Fibroblast of pulmonary artery (primary cell): ENCODE results near the gene ENC1.

Experiments
- DNase-seq: peaks from one replicate; pipeline ENCODE4 v3.0.0-alpha.2; 2010; ENCODE audit warnings: low read depth
- H3K4me3 ChIP-seq: replicated peaks from 2 replicates; pipeline ENCODE4 v1.5.1; 2011; ENCODE audit warnings: low read depth, mild to moderate bottlenecking, control low read depth, low read length, moderate library complexity
- TF ChIP-seq, protein P1 (sequence below): IDR thresholded peaks from 2 replicates; pipeline ENCODE4 v1.5.1; 2011; ENCODE audit warnings: mild to moderate bottlenecking, control low read depth, low read length, inconsistent platforms; ENCODE audit errors: missing control alignments

Gene ENC1

DNA sequence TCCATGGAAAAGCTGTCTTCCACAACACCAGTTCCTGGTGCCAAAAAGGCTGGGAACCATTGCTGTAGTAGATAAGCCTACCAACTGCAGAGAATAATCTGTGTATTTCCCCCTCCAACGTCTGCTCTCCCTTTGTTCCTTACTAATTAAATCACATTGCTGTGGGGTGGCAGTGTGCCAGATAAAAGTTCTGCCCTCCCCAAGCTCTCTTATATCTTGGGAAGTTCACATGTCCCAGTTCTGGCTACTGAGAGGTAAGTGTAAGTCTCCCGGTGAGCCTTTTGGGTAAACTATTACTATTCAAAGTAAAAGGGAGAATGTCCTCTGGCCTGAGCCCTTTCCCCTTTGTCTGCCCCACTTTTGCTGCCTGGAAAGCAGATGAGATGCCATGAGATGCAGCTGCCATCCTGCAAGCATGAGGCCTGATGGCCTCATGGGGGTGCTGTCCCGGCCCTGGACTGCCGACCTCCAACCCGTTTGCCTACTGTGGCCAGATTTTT lies 14.7 kb downstream of the ENC1 start:
- peak; percentile 79 for DNase-seq
- TF ChIP-seq, protein P1, sequence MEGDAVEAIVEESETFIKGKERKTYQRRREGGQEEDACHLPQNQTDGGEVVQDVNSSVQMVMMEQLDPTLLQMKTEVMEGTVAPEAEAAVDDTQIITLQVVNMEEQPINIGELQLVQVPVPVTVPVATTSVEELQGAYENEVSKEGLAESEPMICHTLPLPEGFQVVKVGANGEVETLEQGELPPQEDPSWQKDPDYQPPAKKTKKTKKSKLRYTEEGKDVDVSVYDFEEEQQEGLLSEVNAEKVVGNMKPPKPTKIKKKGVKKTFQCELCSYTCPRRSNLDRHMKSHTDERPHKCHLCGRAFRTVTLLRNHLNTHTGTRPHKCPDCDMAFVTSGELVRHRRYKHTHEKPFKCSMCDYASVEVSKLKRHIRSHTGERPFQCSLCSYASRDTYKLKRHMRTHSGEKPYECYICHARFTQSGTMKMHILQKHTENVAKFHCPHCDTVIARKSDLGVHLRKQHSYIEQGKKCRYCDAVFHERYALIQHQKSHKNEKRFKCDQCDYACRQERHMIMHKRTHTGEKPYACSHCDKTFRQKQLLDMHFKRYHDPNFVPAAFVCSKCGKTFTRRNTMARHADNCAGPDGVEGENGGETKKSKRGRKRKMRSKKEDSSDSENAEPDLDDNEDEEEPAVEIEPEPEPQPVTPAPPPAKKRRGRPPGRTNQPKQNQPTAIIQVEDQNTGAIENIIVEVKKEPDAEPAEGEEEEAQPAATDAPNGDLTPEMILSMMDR, result peak; percentile 25
- H3K4me3 ChIP-seq, result no peak overlapping the region

DNA sequence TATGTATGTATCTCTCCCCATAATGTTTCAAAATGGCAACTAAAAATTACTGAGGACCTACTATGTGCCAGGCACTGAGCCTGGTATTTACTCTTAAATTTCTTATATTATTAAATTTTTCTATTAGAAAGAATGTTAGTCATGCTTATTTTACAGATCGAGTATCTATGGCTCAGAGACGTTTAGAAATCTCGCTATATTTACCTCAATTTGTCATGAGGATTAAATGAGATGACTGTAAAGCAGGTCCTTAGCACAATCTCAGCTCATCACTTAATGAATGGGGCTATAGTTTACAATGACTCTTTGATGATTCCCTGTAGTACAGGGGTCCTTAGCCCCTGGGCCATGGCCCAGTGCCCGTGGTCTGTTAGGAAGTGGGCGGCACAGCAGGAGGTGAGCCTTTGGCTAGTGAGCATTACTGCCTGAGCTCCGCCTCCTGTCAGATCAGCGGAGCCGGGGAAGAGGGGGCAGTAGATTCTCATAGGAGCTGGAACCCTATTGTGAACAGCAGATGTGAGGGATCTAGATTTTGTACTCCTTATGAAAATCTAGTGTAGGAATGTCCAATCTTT lies 15.5 kb downstream of the ENC1 start:
- H3K4me3 ChIP-seq, result no peak overlapping the region
- DNase-seq, result no peak
- TF ChIP-seq, protein P1, result no peak

DNA sequence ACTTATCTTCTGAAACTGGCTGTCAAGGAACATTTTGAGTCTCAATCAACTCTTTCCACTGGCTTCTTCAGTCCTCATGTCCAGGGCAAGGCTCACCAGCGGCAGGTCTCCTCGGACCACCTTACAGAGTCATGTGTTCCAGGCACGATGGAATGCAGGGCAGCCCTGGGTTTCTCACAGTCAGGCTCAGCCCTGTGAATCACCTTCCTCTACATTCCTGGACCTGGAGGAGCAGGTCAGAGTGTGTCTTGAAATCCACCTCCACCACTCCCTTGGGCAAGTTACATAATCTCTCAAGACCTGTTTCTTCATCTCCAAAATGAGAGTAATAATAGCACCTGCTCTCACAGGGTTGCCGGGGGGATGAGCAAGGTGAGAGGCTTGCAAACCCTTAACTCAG lies 16.0 kb downstream of the ENC1 start:
- DNase-seq, result no peak
- H3K4me3 ChIP-seq, result no peak overlapping the region
- TF ChIP-seq, protein P1, result no peak

DNA sequence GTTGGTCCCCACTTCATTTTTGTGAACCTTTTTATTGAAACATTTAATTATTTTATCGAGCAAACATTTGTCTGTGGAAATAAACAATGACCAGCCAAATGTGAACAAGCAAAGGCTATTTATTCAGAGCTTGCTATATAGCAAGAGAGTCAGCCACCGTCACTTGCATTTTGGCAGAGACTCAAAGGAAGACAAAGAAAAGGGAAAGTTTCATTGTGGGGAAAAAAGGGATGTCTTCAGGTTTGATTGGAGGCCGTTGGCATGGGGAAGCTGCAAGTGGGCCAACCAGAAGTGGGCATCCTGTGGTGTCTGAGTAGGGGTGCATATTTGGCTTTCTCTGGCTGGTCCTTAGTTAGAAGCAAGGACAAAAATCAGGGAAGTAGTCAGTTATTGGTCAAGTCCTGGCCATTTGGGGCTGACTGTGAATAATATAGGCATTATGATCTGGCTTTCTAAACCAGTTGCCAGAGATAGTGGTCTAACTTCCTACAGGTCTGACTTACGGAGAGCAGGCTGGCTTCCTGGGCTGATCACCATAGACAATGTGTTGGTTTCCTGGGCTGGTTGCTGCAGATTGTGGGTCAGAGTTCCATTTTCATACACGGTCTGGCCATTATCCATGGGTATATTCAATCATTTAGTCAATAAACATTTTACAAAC lies 16.6 kb downstream of the ENC1 start:
- no peak overlapping the region for H3K4me3 ChIP-seq
- TF ChIP-seq, protein P1, result no peak
- no peak for DNase-seq

DNA sequence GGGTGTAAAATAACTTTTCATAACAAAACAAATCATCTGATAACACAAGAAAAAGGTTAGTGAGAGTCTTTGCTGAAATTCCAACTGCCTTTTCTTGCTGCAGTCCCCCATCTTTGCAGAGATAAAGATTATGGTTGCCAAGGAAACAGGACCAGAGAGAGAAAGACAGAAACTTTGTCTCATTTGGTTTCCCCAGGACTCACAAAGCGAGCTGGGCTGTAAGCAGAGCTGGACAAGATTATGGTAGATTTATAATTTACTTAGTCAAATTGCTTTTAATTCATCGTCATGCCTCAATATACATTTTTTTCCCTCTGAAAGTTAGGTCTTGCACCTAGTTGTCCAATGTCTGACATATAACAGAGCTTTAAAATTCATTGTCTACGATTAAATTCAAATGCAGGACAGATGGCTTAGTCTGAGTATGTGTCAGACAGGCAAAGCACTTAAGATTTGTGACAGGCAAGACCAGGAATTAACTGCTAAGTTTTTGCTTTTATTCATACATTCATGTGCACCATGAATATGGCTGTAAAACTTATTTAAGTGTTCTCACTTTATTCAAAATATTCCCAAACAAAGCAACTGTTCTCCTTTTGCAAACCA lies 17.4 kb downstream of the ENC1 start:
- TF ChIP-seq, protein P1, result no peak
- DNase-seq, result no peak
- H3K4me3 ChIP-seq, result no peak overlapping the region

DNA sequence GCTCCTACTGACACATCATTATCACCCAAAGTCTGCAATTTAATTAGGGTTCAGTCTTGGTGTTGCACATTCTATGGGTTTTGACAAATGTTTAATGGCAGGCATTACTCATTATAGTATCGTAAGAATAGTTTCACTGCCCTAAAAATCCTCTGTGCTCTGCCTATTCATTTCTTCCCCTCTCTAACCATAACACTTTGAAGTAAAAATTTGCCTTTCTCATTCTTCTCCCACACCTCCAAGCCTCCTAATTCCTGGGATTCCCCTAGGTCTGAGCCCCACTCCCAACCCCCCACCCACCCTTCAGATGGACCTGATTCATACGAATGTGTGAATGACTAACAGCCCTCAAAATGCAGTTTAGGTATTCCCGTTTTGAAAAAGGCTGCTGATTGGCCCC lies 18.4 kb downstream of the ENC1 start:
- no peak overlapping the region for H3K4me3 ChIP-seq
- DNase-seq, result no peak
- TF ChIP-seq, protein P1, result no peak
